D721Med (cell line): ENCODE data around the gene STYK1.
"Not testable (repeated sequence)": the region's sequence is repeated elsewhere in the genome, so short reads cannot be mapped to it uniquely, and the experiment has no call there.

ENCODE experiments used
- DNase-seq: peaks from one replicate; pipeline ENCODE4 v3.0.0; 2011; ENCODE audit warnings: low spot score; ENCODE audit not compliant: insufficient read length
- FAIRE-seq: peaks from 2 replicates; lab custom pipeline; 2011; peaks lifted over from hg19 to GRCh38; lab: Jason Lieb, UNC
- TF ChIP-seq, protein P1 (sequence below): IDR thresholded peaks from 2 replicates; pipeline ENCODE4 v1.5.1; 2012; ENCODE audit warnings: mild to moderate bottlenecking, control low read depth; ENCODE audit not compliant: insufficient read depth; ENCODE audit errors: missing control alignments

STYK1 gene

DNA sequence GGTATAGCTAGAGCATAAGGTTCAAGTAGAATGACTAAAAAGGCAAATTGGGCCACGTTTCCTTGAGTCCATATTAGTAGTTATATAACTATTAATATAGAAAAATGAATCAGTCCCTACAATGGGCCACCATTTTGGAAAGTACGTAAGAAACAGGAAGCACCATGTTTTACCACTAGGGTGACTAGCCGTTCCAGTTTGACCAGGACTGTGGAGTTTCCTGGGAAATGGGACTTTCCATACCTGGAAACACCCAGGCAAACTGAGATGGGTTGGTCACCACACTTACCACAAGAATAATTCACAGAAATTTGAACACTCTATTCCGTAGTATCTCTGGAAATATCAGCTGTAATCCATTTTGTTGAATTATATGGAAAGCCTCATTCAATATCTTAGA is 58.3 kb downstream of the STYK1 start:
- FAIRE-seq = no peak
- no peak for DNase-seq
- TF ChIP-seq, protein P1, sequence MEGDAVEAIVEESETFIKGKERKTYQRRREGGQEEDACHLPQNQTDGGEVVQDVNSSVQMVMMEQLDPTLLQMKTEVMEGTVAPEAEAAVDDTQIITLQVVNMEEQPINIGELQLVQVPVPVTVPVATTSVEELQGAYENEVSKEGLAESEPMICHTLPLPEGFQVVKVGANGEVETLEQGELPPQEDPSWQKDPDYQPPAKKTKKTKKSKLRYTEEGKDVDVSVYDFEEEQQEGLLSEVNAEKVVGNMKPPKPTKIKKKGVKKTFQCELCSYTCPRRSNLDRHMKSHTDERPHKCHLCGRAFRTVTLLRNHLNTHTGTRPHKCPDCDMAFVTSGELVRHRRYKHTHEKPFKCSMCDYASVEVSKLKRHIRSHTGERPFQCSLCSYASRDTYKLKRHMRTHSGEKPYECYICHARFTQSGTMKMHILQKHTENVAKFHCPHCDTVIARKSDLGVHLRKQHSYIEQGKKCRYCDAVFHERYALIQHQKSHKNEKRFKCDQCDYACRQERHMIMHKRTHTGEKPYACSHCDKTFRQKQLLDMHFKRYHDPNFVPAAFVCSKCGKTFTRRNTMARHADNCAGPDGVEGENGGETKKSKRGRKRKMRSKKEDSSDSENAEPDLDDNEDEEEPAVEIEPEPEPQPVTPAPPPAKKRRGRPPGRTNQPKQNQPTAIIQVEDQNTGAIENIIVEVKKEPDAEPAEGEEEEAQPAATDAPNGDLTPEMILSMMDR = no peak

GRCh38 chr12:10614056-10614370 is 59.8 kb downstream of the STYK1 start:
- TF ChIP-seq, protein P1 = no peak
- FAIRE-seq = no peak

GRCh38 chr12:10613349-10614055 is 60.4 kb downstream of the STYK1 start, which contains the start of gene MAGOHB:
Gene MAGOHB (minus strand): TSS chr12:10613609. CDS start chr12:10613532, 77 bp downstream.
- TF ChIP-seq, protein P1 = no peak
- FAIRE-seq = no peak

More at GRCh38 chr12:10614056-10614370, 59.8 kb downstream of the STYK1 start:
- no peak for DNase-seq

GRCh38 chr12:10612984-10613348 is 60.9 kb downstream of the STYK1 start:
- DNase-seq (no peak), FAIRE-seq (no peak)
- TF ChIP-seq, protein P1 = no peak

More at GRCh38 chr12:10613349-10614055, 60.4 kb downstream of the STYK1 start, which contains the start of gene MAGOHB:
- no peak for DNase-seq

- TF ChIP-seq, protein P1 = no peak
- DNase-seq (no peak), FAIRE-seq (no peak)
Measured at GRCh38 chr12:10612110-10612509, 61.7 kb downstream of the STYK1 start.

- not testable (repeated sequence) for FAIRE-seq
Measured at GRCh38 chr12:10611258-10611657, 62.6 kb downstream of the STYK1 start.

GRCh38 chr12:10610188-10610587 is 63.7 kb downstream of the STYK1 start:
- no peak for FAIRE-seq
- no peak for DNase-seq
- TF ChIP-seq, protein P1 = no peak

More at GRCh38 chr12:10611258-10611657, 62.6 kb downstream of the STYK1 start:
- not testable (repeated sequence) for DNase-seq
